ENCODE data around the gene HMOX2.

HMOX2 gene

DNA sequence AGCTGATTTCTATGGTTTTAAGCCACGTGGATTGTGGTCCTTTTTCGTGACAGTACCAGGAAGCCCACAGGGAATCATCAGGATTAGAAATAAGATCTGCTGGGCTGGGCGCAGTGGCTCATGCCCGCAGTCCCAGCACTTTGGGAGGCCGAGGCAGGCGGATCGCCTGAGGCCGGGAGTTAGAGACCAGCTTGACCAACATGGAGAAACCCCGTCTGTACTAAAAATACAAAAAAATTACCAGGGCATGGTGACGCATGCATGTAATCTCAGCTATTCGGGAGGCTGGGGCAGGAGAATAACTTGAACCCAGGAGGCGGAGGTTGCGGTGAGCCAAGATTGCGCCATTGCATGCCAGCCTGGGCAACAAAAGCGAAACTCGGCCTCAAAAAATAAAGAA is 8.3 kb upstream of the HMOX2 start:
- peaks cover 30% of the 10 kb centered on the region for H3K36me3 ChIP-seq

DNA sequence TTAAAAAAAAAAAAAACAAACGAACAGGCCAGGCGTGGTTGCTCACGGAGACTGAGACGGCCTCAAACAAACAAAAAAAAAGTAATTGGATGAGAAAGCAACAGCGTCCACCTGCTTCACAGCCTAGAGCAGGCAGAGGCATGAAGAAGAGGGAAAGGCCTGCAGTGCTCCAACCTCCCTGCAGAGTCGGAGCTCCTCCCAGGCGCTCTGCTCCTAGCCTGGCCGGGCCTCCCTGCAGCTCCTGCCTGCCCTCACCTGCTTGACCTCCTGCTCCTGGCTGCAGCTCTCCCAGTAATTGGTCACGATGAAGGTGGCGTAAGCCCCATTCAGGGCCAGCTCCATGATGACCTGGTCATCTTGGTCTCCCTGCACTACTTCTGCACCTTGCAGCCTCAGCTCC is 7.2 kb upstream of the HMOX2 start:
- TF ChIP-seq, protein P1, sequence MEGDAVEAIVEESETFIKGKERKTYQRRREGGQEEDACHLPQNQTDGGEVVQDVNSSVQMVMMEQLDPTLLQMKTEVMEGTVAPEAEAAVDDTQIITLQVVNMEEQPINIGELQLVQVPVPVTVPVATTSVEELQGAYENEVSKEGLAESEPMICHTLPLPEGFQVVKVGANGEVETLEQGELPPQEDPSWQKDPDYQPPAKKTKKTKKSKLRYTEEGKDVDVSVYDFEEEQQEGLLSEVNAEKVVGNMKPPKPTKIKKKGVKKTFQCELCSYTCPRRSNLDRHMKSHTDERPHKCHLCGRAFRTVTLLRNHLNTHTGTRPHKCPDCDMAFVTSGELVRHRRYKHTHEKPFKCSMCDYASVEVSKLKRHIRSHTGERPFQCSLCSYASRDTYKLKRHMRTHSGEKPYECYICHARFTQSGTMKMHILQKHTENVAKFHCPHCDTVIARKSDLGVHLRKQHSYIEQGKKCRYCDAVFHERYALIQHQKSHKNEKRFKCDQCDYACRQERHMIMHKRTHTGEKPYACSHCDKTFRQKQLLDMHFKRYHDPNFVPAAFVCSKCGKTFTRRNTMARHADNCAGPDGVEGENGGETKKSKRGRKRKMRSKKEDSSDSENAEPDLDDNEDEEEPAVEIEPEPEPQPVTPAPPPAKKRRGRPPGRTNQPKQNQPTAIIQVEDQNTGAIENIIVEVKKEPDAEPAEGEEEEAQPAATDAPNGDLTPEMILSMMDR (IDR thresholded peaks at IDR 0.05), result no peak
- Histone ChIP-seq H3K27ac (peak overlapping the region; percentile 25), H3K27me3 (no peaks in the 10 kb centered on the region), H3K36me3 (peaks cover 23% of the 10 kb centered on the region), H3K9me3 (no peaks in the 10 kb centered on the region), H3K4me3 (ENCODE audit: low read depth in 1 of 2, low read length in 1 of 2) (no peak overlapping the region), H3K4me1 (ENCODE audit: control insufficient read depth in 1 of 2, insufficient read depth in 1 of 2, low read depth in 1 of 2, low read length in 1 of 2) (peaks cover 2 to 14% of the 10 kb centered on the region in 2 experiments)

More for the DNA sequence above, 8.3 kb upstream of the HMOX2 start:
- H3K27ac ChIP-seq, result no peak overlapping the region
- H3K4me1 ChIP-seq (ENCODE audit: control insufficient read depth in 1 of 2, insufficient read depth in 1 of 2, low read depth in 1 of 2, low read length in 1 of 2), result peaks cover 0 to 9% of the 10 kb centered on the region in 2 experiments
- TF ChIP-seq, protein P1 (IDR thresholded peaks at IDR 0.05), result no peak
- no peaks in the 10 kb centered on the region for H3K9me3 ChIP-seq
- H3K27me3 ChIP-seq, result no peaks in the 10 kb centered on the region
- no peak overlapping the region for H3K4me3 ChIP-seq (ENCODE audit: low read depth in 1 of 2, low read length in 1 of 2)

DNA sequence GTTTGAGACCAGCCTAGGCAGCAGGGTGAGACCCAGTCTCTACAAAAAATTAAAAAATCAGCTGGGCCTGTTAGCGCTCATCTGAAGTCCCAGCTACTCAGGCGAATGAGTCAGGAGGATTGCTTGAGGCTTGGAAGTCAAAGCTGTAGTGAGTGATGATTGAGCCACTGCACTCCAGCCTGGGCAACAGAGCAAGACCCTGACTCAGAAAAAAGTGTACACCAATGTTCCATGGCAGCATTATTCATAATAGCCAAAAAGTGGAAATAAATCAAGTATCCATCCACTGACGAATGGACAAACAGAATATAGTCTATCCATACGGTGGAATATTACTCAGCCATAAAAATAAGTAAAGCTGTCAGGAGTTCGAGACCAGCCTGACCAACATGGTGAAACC is 4.3 kb upstream of the HMOX2 start:
- H3K4me1 ChIP-seq (ENCODE audit: control insufficient read depth in 1 of 2, insufficient read depth in 1 of 2, low read depth in 1 of 2, low read length in 1 of 2), result peaks cover 18 to 40% of the 10 kb centered on the region in 2 experiments
- H3K27me3 ChIP-seq, result no peaks in the 10 kb centered on the region
- peaks cover 1% of the 10 kb centered on the region for H3K36me3 ChIP-seq
- no peak overlapping the region for H3K4me3 ChIP-seq (ENCODE audit: low read depth in 1 of 2, low read length in 1 of 2)
- no peaks in the 10 kb centered on the region for H3K9me3 ChIP-seq
- TF ChIP-seq, protein P1 (IDR thresholded peaks at IDR 0.05), result no peak
- H3K27ac ChIP-seq, result no peak overlapping the region

DNA sequence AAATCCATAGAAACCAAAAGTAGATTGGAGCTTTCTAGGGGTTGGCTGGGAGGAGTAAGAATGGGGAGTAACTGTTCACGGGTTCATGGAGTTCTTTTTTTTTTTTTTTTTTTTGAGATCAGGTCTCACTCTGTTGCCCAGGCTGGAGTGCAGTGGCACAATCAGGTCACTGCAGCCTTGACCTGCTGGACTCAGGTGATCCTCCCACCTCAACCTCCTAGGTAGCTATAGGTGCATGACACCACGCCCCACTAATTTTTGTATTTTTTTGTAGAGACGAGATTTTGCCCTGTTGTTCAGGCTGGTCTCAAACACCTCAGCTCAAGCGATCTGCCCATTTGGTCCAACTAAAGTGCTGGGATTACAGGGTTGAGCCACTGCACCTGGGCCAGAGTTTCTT is 3.3 kb upstream of the HMOX2 start:
- TF ChIP-seq, protein P1 (IDR thresholded peaks at IDR 0.05), result no peak
- Histone ChIP-seq H3K27me3 (no peaks in the 10 kb centered on the region), H3K36me3 (no peaks in the 10 kb centered on the region), H3K27ac (no peak overlapping the region), H3K9me3 (no peaks in the 10 kb centered on the region), H3K4me1 (ENCODE audit: control insufficient read depth in 1 of 2, insufficient read depth in 1 of 2, low read depth in 1 of 2, low read length in 1 of 2) (peaks cover 28 to 50% of the 10 kb centered on the region in 2 experiments), H3K4me3 (ENCODE audit: low read depth in 1 of 2, low read length in 1 of 2) (no peak overlapping the region)

DNA sequence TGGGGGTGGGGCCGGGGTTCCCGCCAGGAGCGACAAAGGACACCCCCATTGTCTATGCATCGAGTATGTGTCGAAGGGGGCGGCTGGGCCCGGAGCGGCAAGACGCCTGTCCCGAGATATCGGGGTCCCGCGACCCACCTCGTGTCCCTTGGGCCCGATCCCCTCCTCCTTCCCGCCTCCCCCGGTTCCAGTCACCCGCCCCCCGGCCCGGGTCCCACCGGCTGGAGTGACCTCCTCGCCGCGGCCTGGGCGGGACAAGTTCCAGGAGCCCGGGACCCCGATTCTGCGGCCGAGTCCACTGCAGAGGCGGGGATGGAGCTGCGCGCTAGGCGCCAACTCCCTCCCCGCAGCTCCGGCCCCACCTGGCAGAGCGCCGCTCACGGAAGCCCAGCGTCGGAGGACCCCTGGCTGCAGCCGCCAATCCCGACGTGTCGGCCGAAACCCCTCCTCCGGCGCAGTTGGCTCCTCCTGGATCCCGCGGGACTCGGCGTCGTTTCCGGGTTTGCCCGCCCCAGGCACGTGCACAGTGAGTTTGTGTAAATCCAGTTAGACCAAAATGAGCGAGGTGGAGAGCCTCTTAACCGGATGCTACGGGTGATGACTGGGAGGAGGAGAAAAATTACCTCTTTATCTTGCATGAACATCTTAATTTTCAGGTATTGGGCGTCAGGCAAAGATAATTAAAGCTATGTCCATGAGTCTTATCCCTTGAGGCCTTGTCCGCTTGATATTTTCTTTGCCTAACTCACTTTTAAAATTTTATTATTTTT is 1.8 kb upstream of the HMOX2 start, which contains the start of gene NMRAL1:
TSS of gene NMRAL1 (minus strand) at position 434 of the 770 bp plus-strand sequence. CDS start 493 bp downstream, outside the sequence.
- Histone ChIP-seq H3K4me1 (ENCODE audit: control insufficient read depth in 1 of 2, insufficient read depth in 1 of 2, low read depth in 1 of 2, low read length in 1 of 2) (peaks cover 33 to 53% of the 10 kb centered on the region in 2 experiments), H3K27me3 (no peaks in the 10 kb centered on the region), H3K9me3 (no peaks in the 10 kb centered on the region), H3K4me3 (ENCODE audit: low read depth in 1 of 2, low read length in 1 of 2) (peak within 1 kb of the TSS; percentile 65 to 72), H3K36me3 (no peaks in the 10 kb centered on the region), H3K27ac (peak within 1 kb of the TSS; percentile 59)
- TF ChIP-seq, protein P1 (IDR thresholded peaks at IDR 0.05), result peak; percentile 13

All from neutrophil (primary cell).